Panc1 (cell line): ENCODE data around the gene OASL. TPM values are rescaled to one million over a fixed set of nuclear protein-coding genes. Genes with fewer than 3 reads are reported as not detected.

ENCODE experiments used
- ATAC-seq: fragments of 200-7000 bp; cut with Tn5 transposase; 2 replicates; pipeline ENCODE4 v1.9.1; 2020; ENCODE audit warnings: mild to moderate bottlenecking, moderate library complexity
- BruUV-seq: library from RNA; stranded (reverse); fragments of 400-500 nt; replicated peaks from 2 replicates; lab custom pipeline; 2021; lab: Mats Ljungman, UMichigan
- CTCF ChIA-PET: fragments of 300-600 bp; sonication (Branson Sonifier 250); formaldehyde crosslinking; loops from one replicate; lab custom pipeline; 2022; ENCODE audit warnings: antibody characterized with exemption; lab: Charles Lee
- POLR2A ChIA-PET: fragments of 300-600 bp; sonication (Branson Sonifier 250); formaldehyde crosslinking; loops from one replicate; lab custom pipeline; 2022; ENCODE audit warnings: antibody characterized with exemption; lab: Charles Lee
- DNase-seq: peaks from one replicate; pipeline ENCODE4 v3.0.0-alpha.2; 2010; ENCODE audit warnings: low read depth, low spot score
- H3K27ac ChIP-seq: 2 replicates; pipeline ENCODE4 v1.5.1; 2011; ENCODE audit warnings: mild to moderate bottlenecking, low read length, inconsistent platforms
- H3K27me3 ChIP-seq: fragments of 200-500 bp; sonication (Bioruptor generic); 2 replicates; pipeline ENCODE4 v1.6.0; 2014; ENCODE audit warnings: low read length, inconsistent platforms; ENCODE audit not compliant: control insufficient read depth, insufficient read depth
- H3K36me3 ChIP-seq: fragments of 200-500 bp; sonication (Bioruptor generic); 2 replicates; pipeline ENCODE4 v1.5.1; 2014; ENCODE audit warnings: inconsistent platforms, mild to moderate bottlenecking, low read length, moderate library complexity; ENCODE audit not compliant: control insufficient read depth, insufficient read depth
- H3K4me1 ChIP-seq: 2 replicates; pipeline ENCODE4 v1.5.1; 2011; ENCODE audit warnings: inconsistent platforms, mild to moderate bottlenecking, low read length, moderate library complexity; ENCODE audit not compliant: control insufficient read depth, insufficient read depth
- H3K4me3 ChIP-seq, 2 experiments: 2 replicates each; pipeline ENCODE4 v1.5.1; 2011 to 2012; ENCODE audit warnings: low read depth in 2 of 2, low read length in 2 of 2, mild to moderate bottlenecking in 2 of 2, inconsistent platforms in 1 of 2, moderate library complexity in 1 of 2
- H3K9me3 ChIP-seq: fragments of 200-500 bp; sonication (Bioruptor generic); 2 replicates; pipeline ENCODE4 v1.5.1; 2014; ENCODE audit warnings: low read depth, mild to moderate bottlenecking, inconsistent platforms, low read length, moderate library complexity; ENCODE audit not compliant: control insufficient read depth, insufficient read depth
- POLR2AphosphoS5 ChIP-seq: IDR thresholded peaks from 2 replicates; pipeline ENCODE4 v1.6.1; 2012; ENCODE audit warnings: mild to moderate bottlenecking, low read depth, low read length, moderate library complexity
- REST ChIP-seq, 2 experiments: IDR thresholded peaks; 2 replicates each; pipeline ENCODE4 v1.6.1; 2011 to 2012; ENCODE audit warnings: low read depth in 2 of 2, control low read depth in 1 of 2, low read length in 1 of 2, mild to moderate bottlenecking in 1 of 2, moderate library complexity in 1 of 2; ENCODE audit not compliant: insufficient read depth in 1 of 2
- SIN3A ChIP-seq: IDR thresholded peaks from 2 replicates; pipeline ENCODE4 v1.6.1; 2012; ENCODE audit warnings: low read depth, mild to moderate bottlenecking, low read length, moderate library complexity, borderline replicate concordance; ENCODE audit not compliant: insufficient read depth
- TCF7L2 ChIP-seq: IDR thresholded peaks from 2 replicates; pipeline ENCODE4 v1.6.1; 2011; ENCODE audit warnings: mild to moderate bottlenecking, low read depth, low read length, inconsistent platforms
- in situ Hi-C: cut with HindIII; loops from 2 replicates; pipeline ENCODE4 v1.10.0; 2016; ENCODE audit warnings: low sequenced_read_pairs, low pct_unique_long_range_greater_than_20kb
- intact Hi-C: fragments of 100-400 bp; cut with micrococcal nuclease; formaldehyde crosslinking; loops from one replicate; pipeline ENCODE4 v1.10.0; 2022; ENCODE audit not compliant: unreplicated experiment
- total RNA-seq: library from RNA; stranded (reverse); gene quantifications from one replicate; pipeline ENCODE4 v1.2.1, GENCODE V29; 2021; ENCODE audit not compliant: unreplicated experiment
- TF ChIP-seq, protein P1 (sequence below): fragments of 450-650 bp; IDR thresholded peaks from 2 replicates; pipeline ENCODE4 v1.5.1; 2017; ENCODE audit warnings: mild to moderate bottlenecking

Gene OASL
- total RNA-seq, 1 experiment from 2014 or later, result 21.1 TPM

DNA sequence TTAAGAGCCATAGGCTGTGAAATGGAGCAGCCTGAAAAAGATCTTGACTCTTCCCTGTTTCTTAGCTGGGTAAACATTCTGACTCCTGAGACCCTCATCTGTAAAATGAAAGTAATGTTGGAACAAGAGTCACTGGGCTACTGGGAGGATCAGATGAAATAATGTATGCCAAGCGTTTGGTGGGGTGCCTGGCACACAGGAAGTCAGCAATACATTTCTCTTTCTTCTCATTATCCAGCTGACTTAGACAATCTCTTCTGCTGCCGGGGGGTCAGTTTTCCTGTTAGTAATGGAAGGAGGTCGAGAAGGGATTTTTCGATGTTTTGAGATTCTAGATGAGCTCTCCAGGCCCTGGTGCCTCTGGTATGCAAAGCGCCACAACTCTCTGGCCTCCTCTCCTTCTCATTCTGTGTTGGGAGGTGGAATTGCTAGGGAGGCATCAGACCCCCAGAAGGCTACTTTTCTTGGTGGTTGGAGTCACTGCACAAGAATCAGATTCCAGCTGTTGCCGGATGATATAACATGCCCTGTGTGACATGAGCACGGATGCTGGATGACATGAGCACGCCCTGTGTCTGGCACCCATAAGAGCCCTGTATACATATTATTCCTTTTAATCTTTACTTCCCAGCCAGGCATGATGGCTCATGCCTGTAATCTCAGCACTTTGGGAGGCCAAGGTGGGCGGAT is 4.3 kb downstream of the OASL start:
- in situ Hi-C loops, result no loop called here
- intact Hi-C loops, result no loop called here
- Histone ChIP-seq H3K36me3 (no peaks in the 10 kb centered on the region), H3K27ac (no peak overlapping the region), H3K9me3 (no peaks in the 10 kb centered on the region), H3K4me3 (no peak overlapping the region), H3K4me1 (no peaks in the 10 kb centered on the region), H3K27me3 (no peaks in the 10 kb centered on the region)
- TF ChIP-seq SIN3A (no peak), TCF7L2 (no peak), REST (IDR thresholded peaks at IDR 0.05; ENCODE audit: insufficient read depth in 1 of 2, low read depth in 2 of 2, low read length in 1 of 2) (no peak), POLR2AphosphoS5 (no peak)
- TF ChIP-seq, protein P1, sequence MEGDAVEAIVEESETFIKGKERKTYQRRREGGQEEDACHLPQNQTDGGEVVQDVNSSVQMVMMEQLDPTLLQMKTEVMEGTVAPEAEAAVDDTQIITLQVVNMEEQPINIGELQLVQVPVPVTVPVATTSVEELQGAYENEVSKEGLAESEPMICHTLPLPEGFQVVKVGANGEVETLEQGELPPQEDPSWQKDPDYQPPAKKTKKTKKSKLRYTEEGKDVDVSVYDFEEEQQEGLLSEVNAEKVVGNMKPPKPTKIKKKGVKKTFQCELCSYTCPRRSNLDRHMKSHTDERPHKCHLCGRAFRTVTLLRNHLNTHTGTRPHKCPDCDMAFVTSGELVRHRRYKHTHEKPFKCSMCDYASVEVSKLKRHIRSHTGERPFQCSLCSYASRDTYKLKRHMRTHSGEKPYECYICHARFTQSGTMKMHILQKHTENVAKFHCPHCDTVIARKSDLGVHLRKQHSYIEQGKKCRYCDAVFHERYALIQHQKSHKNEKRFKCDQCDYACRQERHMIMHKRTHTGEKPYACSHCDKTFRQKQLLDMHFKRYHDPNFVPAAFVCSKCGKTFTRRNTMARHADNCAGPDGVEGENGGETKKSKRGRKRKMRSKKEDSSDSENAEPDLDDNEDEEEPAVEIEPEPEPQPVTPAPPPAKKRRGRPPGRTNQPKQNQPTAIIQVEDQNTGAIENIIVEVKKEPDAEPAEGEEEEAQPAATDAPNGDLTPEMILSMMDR, result no peak
- BruUV-seq, result no TSS peak
- CTCF ChIA-PET, result no interaction called here
- DNase-seq (no peak), ATAC-seq (no peak)
- POLR2A ChIA-PET, result interaction anchor here (0.6 kb wide), 2 partner anchors 514 to 670 kb away, joined by 4 to 9 read pairs; no protein-coding TSS in a partner anchor

DNA sequence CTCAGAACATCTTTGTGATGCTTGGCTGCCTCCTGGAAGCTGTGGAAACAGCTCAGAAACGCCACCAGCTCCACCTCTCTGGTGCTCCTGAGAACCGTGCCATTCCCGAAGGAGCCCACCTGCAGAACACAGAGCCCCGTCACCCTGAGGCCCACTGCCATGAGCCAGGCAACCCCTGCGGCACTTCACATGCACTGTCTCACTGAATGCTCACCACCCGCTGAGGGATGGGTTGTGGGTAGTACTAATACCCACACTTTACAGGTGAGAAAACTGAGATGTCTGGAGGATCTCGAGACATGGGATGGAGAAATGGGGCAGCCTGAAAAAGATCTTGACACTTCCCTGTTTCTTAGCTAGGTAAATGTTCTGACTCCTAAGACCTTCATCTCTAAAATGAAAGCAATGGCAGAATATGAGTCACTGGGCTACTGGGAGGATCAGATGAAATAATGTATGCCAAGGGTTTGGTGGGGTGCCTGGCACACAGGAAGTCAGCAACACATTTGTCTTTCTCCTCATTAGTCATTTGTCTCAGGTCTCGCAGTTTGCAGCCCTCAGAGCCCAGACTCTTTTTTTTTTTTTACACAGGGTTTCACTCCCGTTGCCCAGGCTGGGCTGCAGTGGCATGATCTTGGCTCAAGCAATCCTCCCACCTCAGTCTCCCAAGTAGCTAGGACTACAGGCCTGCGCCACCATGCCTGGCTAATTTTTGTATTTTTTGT is 5.3 kb downstream of the OASL start:
- CTCF ChIA-PET, result interaction anchor here (0.7 kb wide), 1 partner anchor 73 kb away, joined by 4 read pairs; no protein-coding TSS in a partner anchor
- BruUV-seq, result no TSS peak
- H3K27ac ChIP-seq, result no peak overlapping the region
- no peaks in the 10 kb centered on the region for H3K4me1 ChIP-seq
- DNase-seq, result no peak
- no peak overlapping the region for H3K4me3 ChIP-seq
- in situ Hi-C loops, result no loop called here
- peak; percentile 52; the same call in 1 of the 2 replicates for ATAC-seq
- intact Hi-C loops, result no loop called here
- no peaks in the 10 kb centered on the region for H3K9me3 ChIP-seq
- TF ChIP-seq, protein P1, result no peak
- no peak for TF ChIP-seq TCF7L2
- TF ChIP-seq SIN3A, result no peak
- no peak for TF ChIP-seq POLR2AphosphoS5
- H3K36me3 ChIP-seq, result no peaks in the 10 kb centered on the region
- H3K27me3 ChIP-seq, result no peaks in the 10 kb centered on the region
- POLR2A ChIA-PET, result no interaction called here
